Activated CD4-positive, CD25-positive, alpha-beta regulatory T cell treated with anti-CD3 and anti-CD28 coated beads, Interleukin-2, amount 50 U/mL, for 16 hours (primary cell): ENCODE data around the gene SLC39A11.

ENCODE experiments used
- DNase-seq: peaks from one replicate; pipeline ENCODE4 v3.0.0-alpha.2; 2020; ENCODE audit warnings: low read depth, low spot score

SLC39A11 gene

DNA sequence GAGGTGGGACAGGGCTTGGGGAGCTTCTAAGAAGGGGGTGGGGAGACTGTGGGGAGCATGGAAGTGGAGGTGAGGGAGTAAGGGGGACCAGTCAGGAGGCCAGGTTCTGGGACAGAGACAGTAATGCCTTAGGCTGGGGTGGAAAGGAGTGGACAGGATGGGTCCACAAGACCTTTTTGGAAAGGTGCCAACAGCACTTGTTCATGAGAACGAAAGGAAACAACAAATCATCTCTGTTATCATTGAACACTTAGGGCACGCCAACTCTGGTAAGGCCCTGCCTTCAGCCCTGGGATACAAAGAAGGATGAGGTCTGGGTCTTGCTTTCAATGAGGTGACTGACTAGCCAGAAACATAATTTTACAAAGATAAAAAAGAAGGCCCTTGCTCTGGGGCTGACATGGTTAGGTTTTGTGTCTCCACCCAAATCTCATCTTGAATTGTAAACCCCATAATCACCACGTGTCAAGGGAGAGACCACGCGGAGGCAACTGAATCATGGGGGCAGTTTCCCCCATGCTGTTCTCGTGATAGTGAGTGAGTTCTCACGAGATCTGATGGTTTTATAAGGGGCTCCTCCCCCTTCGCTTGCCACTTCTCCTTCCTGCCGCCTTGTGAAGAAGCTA lies 113.8 kb downstream of the SLC39A11 start:
- DNase-seq = no peak

DNA sequence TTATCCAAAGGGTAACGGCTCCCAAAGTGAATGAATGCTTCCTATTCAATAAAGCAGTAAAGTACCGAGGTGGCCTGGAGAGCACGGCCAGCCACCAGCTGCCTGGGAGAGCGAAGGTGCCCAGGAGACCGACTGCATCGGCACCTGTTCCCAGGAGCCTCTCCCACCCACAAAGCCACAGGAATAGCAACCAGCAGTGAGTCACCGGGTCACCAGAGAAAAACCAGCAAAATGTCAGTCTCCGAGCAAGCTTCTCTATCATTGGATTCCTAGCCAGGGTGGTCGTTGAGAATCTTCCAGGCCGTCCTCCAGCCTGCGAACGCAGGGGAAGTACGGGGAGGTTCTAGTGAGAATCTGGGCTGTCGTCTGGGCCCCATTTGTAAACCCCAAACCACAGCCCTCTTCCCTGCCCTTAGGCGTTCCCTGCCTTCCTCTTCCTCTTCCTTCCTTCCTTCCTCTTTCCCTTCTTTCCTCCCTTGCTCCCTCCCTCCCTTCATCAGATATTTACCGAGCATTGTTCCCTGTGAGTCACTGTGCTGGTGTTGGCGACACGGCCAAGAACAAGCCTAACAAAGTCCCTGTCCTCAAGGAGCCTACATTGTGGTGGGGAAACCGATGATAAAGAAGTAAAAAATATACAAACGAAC lies 114.6 kb downstream of the SLC39A11 start:
- DNase-seq = no peak

DNA sequence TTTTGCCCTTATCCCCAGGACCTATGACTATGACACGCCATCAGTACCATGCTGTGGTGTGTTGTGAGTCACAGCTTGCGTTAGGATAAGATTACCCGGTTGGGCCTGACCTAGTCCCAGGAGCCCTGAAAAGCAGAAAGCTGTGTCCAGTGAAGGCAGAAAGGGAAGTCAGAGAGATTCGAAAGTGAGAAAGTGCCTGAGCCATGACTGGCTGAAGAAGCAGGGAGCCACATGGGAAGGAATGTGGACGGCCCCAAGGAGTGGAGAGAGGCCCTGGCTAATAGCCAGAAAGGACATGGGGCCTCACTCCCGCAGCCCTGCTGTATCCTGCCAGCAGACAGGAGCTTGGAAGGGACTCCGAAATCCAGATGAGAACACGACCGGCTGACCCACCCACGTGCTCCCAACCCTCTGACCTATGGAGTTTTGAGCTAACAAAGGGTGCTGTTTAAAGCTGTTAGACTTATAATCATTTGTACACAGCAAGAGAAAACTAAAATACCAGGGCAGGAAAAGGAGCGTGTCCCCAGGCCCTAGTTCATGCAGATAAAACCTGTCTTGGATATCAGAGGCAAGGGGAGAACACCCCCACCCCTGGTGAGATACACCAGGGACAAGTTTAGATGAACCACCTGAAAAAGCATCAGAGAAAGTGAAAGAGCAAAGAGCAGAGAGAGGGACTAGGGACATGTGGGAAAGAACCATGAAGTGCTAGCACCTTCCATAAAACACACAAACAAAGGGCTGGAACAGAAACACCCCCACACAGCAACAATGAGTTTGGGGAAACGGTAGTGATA lies 115.3 kb downstream of the SLC39A11 start:
- DNase-seq = no peak

DNA sequence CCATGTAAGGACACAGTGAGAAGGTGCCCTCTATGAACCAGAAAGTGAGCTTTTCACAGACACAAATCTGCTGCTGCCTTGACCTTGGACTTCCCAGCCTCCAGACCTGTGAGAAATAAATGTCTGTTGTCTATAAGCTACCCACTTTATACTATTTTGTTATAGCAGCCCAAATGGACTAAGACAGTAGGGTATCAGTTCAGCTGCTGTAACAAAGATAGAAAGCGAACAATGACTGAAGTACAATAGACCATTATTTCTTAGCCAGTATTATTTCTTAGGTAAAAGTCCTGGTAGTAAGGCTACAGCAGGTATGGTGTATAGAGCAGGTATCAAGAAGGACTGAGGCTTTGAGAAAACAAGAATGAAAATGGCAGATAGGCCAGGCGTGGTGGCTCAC lies 117.0 kb downstream of the SLC39A11 start:
- DNase-seq = no peak

DNA sequence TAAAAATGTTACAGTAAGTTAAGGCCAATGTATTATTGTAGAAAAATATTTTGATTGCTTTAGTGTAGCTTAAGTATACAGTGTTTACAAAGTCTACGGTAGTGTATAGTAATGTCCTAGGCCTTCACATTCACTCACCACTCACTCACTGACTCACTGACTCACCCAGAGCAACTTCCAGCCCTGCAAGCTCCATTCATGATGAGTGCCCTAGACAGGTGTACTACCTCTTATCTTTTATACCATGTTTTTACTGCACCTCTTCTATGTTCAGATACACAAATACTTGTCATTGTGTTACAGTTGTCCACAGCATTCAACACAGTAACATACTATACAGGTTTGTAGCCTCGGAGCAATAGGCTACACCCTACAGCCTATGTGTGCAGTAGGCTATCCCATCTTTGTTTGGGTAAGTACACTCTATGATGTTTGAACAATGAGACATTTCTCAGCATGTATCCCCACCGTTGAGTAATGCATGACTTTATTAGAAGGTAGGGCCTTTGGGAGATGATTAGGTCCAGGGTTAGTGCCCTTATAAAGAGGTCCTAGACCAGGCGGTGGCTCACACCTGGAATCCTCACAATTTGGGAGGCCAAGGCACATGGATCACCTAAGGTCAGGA lies 117.8 kb downstream of the SLC39A11 start:
- DNase-seq = no peak

DNA sequence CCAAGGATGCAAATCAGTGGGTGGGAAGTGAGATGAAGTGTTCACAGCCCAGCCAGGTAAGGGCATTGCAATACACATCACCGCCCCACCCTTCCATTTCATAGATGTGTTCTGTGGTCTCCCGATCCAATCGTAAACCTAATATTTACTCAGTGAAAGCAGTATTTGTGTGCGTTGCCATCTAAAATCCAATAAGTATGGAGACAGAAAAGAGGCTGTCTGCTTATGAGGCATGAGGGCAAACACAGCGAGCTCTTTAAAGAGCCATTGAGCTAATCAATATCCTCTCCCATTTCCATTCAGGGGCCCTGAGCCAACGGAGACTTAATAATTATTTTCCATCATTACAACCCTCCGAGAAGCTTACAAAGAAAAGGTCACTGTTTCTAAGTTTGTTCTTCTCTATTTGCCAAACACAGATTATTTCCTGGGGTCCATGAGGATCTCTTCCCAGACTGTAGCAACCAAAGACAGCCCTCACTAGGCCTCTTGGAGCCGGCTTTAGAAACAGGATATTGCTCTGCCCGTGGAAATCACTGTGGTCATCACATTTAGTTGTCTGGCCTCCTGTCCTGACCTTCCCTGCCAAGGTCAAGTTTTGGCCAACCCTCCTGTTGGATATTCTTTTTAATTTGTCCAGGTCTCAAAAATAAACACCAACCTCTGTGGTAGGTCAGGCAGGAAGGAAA lies 120.1 kb downstream of the SLC39A11 start:
- DNase-seq = no peak

DNA sequence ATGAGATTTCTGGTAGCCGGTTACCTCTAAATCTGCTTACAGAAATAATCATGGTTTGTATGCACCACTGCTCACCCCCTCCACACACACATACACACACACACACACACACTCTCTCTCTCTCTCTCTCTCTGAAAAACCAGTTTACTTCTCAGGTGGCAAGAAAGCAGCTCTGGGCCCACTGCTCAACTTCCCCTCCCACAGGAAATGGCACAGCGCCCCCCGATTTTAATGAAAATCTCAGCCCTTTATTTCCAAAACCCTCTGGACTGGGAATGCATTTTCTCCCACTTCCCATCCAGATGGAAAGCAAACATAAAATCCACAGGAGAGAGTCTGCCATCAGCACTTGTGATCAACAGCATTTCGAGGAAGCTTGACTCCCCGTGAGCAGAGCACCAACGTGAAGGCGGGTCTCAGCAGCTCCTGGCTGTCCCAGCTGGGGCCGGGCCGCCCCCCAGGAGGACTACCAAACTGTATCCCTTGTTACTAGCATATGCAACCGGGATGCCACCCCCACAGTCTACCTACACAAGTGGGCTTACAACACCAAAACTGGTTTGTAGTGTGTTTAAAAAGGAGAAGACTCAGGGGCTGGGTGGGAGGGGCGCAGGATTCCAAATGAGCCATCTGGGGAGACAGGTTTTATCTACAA lies 121.1 kb downstream of the SLC39A11 start:
- DNase-seq = no peak

DNA sequence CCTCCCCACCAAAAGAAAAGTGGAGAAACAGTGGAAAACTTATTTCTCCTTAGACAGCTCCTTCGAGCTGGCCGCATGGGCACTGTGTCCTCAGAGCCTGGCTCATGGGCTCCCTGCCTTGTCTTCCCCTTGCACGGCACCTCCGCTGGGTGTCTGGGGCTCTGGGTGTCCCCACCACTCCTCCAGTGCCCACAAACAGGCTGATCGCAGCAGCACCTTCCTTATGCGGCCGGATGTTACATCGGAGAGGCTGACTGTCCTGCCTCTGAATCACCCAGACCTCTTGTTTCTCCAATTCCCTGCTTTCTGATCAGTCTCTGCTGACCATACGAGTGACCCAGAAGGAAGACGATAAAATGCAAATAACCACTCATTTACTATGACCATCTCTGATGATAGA lies 121.7 kb downstream of the SLC39A11 start:
- DNase-seq = no peak

DNA sequence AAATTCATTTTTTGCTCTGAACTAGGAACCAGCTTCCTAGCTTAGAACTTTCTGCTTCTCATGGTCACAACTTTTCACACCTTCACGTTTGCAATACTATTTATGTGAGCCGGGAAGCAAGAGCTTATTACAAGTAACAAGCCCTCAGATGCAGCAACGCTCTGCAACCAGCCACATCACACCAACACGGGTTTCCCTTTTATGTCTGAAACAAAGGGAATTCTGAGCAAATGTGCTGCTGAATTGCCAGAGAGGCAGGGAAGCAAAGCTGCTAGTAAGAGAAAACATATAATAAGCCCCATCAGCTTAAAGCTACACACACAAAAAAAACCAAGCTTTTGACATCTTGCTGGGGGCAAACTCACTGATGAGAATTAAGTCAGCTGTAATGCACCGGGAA lies 122.2 kb downstream of the SLC39A11 start:
- no peak for DNase-seq

DNA sequence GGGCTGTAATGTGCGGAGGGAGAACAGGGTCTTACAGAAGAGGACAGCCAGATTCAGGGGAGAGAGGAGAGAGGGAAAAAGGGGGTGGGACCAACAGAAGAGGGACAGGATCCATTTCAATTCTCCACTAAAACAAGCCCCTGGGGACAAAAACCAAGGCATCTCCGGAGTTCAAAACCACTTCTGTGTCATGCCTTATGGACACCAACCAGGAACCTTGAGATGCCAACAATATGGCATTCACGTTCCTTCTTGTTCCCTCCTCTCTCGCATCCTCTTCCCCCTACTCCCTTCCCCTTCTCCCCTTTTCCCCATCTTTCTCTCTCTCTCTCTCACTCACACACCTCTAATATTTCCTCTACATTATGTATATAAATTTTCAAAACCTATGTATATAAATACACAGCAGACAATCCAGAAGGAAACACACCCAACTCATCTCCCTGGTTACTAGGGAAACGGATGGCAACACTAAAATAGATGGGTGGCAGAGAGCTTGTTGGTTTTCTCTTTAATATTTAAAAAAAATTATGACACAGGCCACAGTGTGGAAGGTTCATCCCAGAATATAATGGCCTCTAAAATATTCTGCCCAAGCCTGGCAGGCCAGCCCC lies 123.1 kb downstream of the SLC39A11 start:
- DNase-seq = no peak

DNA sequence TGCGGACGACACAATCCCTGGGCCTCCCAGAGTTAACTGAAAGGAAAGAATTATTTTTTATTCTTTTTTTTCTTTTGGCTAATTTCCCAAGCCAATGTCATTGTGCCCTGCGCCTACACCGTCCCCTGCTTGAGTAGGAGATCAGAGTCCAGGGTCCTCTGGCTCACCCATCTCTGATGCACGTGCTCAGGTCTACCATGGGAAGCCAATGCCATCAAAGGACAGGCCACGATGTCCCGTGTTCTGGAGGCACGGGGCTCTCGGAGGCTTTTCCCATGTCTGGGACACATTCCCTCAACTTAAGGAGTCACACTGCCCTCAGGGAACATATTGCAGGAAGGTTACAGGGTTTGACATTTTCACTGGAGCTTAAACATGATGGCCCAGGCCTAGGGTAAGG lies 123.7 kb downstream of the SLC39A11 start:
- no peak for DNase-seq

DNA sequence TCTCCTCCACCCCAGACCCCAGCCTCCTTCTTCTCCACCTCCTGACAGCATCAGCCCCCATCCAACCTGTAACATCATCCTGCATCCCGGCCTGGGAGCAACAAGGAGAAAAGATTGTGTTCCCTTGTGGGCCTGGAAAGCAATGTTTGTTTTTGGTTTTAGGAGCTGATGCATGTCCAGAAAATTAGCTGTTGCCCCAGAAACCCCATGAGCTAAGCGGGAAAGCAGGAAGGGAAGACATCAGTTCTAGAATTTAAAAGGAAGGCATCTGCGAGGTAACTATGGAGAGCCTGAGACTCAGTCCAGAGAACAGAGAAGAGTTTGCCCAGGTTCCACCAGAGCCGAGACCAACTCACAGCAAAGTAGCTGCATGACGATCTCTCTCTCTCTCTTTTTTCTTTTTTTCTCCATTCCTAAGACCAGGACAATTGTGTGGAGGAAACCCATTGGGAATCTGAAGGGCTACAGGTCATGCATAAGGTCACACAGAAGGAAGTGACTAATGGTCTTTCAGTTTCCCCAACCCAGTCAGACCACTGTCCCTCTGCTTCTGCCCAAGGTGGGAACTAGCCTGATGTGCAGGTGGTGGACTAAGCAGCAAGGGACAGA lies 124.4 kb downstream of the SLC39A11 start:
- DNase-seq = no peak

DNA sequence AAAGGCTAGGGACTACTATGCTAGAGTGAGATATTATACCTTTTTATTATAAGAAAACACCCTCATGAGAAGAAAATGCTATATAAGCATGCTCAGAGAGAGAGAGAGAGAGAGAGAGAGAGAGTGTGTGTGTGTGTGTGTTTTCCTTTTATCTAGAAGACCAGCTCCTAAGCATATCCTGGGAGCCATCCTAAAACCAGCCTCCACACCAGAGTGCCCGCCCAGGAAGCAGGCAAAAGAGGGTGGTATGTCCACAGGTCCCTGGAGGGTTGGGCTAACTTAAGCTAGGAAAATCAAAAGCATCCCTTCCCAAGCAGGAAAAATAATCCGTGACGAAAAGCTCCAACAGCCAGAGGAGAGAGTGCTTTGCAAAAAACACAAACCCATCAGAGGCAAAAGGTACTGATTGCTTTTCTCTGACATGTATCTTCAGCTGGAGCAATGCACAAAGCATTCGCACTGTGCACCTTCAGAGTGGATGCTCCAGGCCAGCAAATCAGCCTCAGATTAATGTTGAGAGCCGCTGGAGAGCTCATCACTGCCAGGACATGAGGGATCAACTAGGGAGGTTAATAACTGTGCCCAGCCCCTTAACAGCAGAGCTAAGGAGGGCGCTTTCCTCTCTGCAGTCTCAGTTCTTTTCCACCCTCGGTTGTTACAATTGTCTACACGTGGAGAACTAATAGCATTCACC lies 125.1 kb downstream of the SLC39A11 start:
- DNase-seq = no peak

DNA sequence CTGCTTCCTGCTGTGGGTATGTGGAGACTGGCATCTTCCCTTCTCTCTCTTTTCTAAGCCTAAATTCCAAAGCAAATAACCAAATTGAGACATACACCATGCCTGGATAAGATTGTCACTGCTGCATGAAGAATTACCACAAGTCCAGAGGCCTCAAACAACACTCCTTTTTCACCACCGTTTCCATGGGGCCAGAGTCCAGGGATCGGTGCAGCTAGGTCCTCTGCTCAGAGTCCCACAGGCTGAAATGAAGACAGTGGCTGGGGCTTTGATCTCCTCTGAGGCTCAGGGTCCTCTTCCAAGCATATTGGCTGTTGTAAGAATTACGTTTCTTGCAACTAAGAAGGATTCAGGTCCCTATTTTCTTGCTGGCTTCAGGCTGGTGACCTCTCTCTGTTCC lies 130.4 kb downstream of the SLC39A11 start:
- no peak for DNase-seq

DNA sequence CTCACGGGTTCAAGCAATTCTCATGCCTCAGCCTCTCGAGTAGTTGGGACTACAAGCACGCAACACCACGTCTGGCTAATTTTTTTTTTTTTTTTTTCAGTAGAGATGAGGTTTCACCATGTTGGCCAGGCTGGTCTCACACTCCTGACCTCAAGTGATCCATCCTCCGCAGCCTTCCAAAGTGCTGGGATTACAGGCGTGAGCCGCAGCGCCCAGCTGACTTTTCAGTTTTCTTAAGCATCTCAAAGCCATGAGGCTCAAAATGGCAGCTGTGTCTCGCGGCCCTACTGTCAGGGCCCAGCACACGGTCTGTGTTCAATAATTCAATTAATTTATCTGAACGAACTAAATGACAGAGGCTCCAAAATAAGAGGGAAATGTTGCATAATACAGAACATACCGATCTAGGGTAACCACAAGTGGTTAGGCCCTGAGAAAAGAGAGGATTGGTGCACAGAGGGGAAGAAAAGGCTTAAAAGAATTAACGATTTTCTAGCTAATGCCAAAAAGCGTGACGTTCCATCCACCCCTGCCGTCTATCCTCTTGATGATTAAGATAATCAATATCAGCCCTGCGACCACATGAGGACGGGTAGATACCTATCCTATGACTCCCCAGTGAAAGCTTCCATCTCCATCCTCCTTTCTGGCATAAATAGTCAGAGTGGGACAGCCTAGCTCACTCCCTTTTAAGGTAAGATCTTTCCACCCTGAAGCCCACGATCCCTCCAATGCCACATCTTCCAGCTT lies 136.9 kb downstream of the SLC39A11 start:
- DNase-seq = no peak

DNA sequence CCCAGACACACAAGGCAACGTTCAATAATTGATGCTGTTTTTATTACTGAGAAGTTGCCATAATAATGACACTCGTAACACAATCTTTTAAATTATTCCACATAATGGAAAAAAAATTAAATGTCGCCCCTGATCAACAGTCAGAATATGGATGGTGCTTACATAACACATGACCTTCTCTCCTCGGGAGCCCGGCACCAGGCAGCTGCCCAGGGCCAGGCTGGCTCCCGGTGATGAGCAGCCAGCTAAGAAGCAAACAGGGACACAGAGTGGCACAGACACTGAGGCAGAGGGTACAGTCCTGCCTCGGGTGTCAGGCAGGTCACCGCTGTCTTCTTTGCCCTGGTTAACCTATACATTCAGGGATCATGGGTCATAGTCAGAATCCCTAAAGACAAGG lies 137.9 kb downstream of the SLC39A11 start:
- DNase-seq = no peak

DNA sequence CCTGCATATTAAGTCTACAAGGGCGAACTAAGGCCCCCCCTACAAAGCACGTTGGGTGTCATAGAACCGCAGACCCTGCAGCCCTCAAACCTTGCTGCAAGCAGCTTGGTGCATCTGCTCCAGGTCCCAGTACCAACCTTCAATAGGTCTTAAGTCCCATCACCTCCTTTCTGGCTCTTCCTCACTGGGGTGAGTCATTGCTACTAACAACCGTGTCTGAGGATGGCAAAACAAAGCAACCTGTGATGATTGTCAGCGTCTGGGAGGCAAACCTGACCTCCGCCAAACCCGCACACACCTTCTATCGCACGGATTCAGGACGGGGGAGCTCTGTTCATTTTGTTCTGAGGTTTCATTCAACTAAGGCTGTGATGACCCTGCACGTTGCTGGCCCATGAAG lies 138.9 kb downstream of the SLC39A11 start:
- no peak for DNase-seq

DNA sequence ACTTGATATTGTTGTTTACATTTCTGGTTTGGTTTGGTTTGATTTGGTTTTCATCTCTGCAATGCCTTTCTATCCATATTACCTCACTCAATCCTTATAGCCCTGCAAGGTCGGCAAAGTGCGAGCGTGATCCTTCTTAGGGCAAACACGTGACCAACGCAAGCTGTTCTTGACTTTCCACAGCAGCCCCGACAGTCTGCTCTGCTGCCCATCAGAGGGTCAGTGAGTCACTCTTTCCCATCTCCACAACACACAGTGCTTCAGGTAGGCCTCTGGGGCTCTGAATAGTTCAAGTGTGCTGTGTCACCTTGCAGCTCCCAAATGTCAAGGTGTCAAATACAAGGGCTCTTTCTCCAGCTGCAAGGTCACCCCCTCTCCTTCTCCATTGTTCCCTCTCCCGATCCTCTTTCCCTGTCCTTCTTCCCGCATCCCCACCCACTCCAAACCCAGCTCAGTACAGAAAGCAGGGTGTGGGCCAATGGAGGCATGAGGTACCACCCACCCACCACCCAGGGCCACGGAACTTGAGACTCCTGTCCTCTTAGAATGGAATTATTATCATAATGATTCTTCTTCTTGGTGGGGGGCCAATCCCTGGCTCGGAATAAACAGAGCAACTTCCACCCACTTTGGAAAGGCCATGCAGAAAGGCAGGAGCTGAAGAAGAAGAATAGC lies 139.7 kb downstream of the SLC39A11 start:
- DNase-seq = no peak

DNA sequence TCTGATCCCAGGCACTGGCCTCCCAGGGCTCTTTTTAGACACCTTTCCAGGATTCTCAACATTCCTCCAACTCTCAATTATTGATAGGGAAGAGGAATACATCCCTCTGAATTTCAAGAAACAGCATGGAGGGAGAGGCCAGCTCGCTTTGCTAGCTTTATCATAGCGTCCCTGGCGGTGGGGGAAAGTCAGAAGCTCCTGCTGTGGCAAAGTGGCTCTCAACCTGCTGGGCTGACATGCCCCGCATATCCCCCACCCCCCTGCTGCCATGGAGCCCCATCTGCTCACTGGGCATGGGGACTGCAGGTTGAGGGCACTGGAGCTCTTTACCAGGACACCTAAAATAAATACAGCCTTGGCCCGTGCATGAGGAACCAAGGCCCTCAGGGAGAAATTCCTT lies 140.3 kb downstream of the SLC39A11 start:
- DNase-seq = no peak
